ENCODE measurements around the gene LRRC59.

DNA sequence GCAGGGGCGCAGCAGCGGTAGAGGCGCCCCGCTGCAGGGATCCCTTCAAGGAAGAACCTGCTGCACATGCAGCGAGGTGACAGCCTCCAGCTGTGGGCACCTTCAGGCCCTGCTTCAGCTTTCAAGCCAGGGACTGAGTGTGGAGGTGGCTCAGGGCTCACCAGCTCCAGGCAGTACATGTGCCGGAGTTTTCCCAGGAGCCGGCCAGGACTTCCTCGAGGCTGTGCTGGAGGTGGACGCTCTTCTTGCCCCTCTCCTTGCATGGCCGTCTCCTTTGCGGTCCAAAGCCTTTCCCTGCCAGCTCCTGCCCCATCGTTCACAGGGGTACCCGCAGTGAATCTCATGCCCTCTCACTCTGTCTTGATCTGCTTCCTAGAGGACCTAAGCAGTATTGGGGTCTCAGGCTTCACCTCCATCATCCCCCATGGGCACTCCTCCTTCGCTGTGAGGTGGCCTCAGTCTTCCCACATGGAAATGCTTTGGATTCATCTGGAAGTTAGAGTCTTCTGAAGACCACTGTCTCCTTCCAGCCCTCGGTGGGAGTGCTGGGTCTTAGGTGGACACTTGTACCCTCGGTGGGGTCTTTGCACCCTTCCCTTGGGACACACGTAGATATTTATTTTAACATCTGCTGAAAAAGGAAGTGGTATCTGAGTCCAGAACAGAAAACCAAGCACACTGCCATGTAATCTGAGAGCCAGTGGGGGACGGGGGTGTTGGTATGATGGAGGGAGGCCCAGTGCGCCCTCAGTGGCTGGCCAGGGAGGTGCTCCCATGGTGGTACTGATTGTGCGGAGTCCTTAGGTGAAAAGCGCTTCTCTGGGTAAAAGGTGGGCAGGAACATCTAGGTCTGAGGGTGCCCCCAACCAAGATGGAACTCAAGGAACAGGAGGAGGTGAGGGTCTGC is 44.4 kb downstream of the LRRC59 start:
- TF ChIP-seq POLR2AphosphoS5 (IDR thresholded peaks at IDR 0.05; ENCODE audit: borderline replicate concordance, low read depth, low read length), result no peak
- TF ChIP-seq EZH2 (IDR thresholded peaks at IDR 0.05), result no peak
- no peak for TF ChIP-seq FOXP2 (optimal IDR thresholded peaks at IDR 0.05; ENCODE audit: control extremely low read depth, extremely low read length, insufficient read depth)
